ENCODE data around the gene EVA1C.
A peak's percentile ranks its signal among the peaks of the same experiment; 100 is the strongest.
"Not testable (repeated sequence)": the region's sequence is repeated elsewhere in the genome, so short reads cannot be mapped to it uniquely, and the experiment has no call there.

The EVA1C gene, protein sequence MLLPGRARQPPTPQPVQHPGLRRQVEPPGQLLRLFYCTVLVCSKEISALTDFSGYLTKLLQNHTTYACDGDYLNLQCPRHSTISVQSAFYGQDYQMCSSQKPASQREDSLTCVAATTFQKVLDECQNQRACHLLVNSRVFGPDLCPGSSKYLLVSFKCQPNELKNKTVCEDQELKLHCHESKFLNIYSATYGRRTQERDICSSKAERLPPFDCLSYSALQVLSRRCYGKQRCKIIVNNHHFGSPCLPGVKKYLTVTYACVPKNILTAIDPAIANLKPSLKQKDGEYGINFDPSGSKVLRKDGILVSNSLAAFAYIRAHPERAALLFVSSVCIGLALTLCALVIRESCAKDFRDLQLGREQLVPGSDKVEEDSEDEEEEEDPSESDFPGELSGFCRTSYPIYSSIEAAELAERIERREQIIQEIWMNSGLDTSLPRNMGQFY

GRCh38 chr21:32412162-32413014 is at the start of gene EVA1C:
EVA1C (plus strand) TSS chr21:32412706; CDS start chr21:32412854, 148 bp downstream.
- peak; percentile 60 for DNase-seq (ENCODE audit: low spot score)

- no peak for DNase-seq (ENCODE audit: low spot score)
Observed at GRCh38 chr21:32364387-32364786, 48.1 kb upstream of the EVA1C start.

DNA sequence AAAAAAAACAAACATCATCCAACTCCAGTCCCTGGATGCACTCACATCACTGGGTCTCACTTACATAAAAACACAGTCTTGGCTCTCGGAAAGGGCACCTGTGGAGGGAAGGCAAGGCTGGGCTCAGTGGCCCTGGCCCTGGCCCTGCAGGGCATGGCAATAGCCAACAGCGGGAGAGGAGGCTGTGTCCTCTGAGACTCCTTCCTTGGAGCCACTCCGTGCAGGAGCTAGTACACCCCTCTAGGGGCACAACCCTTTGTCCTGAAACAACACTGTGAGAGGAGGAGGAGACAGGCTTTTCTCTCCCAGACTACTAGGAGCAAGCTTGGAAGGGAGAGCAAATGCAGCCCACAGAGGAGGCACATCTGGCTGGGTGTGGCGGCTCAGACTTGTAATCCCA is 47.7 kb upstream of the EVA1C start:
- no peak for DNase-seq (ENCODE audit: low spot score)

DNA sequence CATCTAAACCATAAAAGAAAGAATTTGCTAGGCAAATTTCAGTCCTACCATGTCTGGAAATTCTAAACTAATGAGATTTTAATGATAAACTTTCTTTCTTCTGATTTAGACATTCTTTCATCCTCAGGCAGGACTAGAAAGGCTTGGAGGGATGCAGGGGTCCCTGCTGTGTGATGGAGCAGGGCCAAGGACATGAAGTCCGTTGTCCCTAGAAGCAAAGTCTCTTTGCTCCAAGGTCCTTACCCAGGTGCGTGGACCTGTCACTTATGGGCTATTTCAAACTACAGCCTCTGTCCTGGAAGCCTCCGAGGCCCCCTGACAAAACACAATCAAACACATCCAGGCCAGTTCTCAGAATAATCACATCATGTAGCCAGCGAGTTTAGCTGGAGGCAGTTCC is 46.3 kb upstream of the EVA1C start:
- no peak for DNase-seq (ENCODE audit: low spot score)

DNA sequence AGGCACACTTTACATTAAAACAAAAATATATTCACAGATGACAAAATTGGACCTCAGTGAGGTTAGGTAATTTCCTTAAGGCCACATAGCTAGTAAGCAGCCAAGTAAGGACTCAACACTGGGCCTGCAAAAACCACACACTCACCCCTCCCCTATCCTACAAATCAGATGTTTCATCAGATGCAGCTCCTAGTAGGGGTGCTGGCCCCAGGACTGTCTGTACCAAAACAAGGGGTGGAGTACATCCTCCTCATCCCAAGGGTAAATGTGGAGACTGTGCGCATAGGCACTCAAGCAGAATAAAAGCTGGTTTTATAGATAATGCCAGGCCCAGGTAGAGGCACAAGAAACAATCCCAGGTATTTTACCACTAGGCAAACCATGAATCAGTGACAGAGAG is 45.3 kb upstream of the EVA1C start:
- DNase-seq (ENCODE audit: low spot score) = no peak

DNA sequence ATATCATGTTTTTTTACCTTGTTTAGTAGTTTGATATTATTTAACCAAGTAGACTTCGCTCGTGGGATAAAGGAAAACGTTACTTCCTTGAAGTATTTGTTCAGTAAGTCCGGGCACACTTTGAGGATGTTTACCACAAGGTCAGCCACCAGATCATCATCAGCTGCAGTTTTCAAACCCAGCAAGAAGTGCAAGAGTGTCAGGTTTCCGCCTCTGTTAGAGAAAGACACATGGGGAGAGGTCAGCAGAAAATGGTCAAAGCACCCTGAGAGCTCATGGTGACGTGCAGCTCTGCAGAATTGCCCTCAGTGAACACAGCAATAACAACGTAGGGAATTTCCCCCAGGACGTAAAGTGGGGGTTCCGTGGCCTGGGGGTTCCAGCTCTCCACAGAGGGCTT is 44.1 kb upstream of the EVA1C start:
- DNase-seq (ENCODE audit: low spot score) = no peak

GRCh38 chr21:32368961-32369360 is 43.5 kb upstream of the EVA1C start:
- not testable (repeated sequence) for DNase-seq (ENCODE audit: low spot score)

DNA sequence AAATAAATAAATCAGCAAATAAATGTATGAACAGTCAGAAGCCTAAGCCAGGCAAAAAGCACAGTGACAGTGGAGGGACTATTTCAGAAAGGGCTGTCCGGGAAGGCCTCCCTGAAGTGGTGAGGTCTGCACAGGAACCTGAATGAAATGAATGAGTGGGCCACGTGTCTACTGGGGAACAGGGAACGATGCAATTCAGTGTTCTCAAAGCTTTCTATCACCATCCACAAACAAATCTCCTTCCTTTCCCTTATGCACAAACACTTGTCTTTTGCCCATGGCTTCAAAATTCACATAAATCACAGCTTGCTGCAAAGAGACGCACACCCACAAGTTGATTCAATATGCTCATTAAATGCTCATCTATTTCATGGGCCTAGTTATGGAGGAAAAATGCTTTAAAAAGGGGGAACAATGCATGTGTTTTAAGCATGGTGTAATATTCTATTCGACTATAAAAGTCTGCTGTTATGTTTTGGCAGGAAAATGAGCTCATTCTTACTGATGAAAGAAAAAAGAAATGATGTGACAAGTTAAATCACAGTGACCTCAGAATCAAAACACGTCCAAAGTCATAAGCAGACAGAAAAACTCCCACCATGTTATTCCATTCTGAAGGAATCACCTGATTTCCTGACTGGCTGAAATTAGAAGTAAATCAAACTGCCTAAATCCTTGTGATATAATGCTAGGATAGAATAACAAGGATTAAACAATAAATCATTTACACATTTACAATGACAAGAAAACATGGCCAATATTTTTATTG is 41.3 kb upstream of the EVA1C start:
- DNase-seq (ENCODE audit: low spot score) = no peak

GRCh38 chr21:32371913-32372314 is 40.6 kb upstream of the EVA1C start:
- DNase-seq (ENCODE audit: low spot score) = no peak

DNA sequence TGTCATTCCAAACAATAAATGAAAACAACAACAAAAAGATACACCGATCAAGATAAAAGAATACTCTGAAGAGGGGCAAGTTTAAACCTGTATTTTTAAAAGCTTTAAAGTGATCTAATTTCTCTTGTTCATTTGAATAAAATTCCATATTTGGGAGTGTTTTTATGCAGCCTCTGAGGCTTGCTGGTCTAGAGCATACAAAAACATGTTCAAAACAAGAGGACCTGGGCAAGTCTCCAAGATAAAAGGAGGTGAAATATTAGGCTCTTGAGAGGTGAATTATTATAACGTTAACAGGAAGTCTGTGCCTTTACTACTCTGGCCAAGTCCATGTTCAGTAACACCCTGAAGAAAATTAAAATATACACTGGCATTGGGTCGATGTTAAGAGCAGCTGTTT is 39.8 kb upstream of the EVA1C start:
- no peak for DNase-seq (ENCODE audit: low spot score)

DNA sequence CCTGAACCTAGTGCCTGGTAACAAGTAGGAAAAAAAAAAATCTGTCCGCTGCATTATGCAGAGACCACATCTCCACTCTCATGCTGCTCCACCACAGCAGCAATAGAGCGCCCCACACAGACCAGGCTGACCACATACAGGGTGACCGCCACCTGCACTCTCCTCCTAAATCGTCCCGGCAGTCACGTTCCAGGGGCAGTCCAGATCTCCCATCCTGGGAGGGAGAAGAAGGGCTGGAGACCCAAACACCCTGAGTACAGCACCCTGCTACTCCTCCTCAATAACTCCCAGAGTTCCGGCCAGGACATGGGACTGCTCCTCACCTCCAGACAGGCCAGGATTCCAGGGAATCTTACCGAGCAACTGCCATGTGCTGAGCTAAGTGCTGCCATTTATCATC is 35.0 kb upstream of the EVA1C start:
- DNase-seq (ENCODE audit: low spot score) = no peak

GRCh38 chr21:32377991-32378390 is 34.5 kb upstream of the EVA1C start:
- DNase-seq (ENCODE audit: low spot score) = no peak

DNA sequence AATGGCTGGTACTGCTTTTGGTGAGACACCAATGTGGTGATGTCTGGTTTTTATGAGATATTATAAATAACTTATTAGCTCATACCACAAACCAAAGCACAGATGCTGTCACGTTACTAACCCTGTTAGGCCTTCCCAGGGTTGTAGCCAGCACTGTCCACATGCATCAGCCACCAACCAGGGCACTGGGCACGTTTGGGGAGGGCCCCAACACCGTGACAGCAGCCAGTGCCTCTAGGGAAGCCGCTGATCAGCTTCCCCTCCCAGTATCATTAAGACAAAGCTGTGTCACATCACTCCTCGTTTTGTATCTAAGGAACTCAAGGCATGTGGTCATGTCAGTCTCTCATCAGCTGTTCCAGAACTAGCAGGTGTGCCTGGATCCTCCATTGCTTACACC is 33.5 kb upstream of the EVA1C start:
- DNase-seq (ENCODE audit: low spot score) = no peak

GRCh38 chr21:32380940-32381339 is 31.6 kb upstream of the EVA1C start:
- no peak for DNase-seq (ENCODE audit: low spot score)

DNA sequence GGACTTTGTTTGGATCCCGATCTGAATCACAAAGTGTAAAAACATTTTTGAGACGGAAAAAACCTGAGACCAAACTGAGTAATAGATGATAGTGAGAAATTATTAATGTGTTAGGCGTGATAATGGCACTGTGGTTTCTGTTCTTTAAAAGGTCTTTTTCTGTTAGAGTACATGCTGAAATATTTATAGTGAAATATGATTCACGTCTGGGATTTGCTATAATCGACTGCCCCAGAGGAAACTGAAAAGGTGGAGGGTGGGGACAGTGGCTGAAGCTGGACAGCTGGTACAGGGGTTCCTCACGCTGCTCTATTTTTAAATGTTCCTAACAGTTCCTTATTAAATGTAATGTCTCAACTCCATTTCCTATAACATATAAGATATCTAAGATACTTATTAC is 30.9 kb upstream of the EVA1C start:
- DNase-seq (ENCODE audit: low spot score) = no peak

- DNase-seq (ENCODE audit: low spot score) = no peak
Observed at GRCh38 chr21:32382108-32382644, 30.3 kb upstream of the EVA1C start.

- DNase-seq (ENCODE audit: low spot score) = no peak
Observed at GRCh38 chr21:32383812-32384211, 28.7 kb upstream of the EVA1C start.

GRCh38 chr21:32386195-32386870 is 26.2 kb upstream of the EVA1C start:
- DNase-seq (ENCODE audit: low spot score) = no peak

GRCh38 chr21:32387151-32387550 is 25.4 kb upstream of the EVA1C start:
- DNase-seq (ENCODE audit: low spot score) = no peak

DNA sequence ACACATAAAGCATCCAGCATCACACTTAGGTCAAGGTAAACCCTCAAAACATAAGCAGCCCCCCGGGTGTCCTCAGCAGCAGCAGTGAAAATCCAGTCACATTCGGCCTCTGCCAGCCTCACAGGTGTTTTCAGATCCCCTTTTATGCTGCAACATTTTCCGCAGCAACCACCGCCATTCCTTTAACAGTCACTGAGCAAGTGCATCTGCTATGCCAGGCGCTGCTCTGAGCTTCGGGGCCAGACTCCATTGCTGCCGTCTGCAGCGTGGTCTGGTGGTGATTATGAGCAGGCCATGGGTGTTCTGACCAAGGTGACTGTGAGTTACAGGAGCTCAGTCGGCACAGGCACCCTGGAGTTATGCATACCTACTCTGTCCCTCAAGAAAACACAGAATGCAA is 24.2 kb upstream of the EVA1C start:
- DNase-seq (ENCODE audit: low spot score) = no peak

DNA sequence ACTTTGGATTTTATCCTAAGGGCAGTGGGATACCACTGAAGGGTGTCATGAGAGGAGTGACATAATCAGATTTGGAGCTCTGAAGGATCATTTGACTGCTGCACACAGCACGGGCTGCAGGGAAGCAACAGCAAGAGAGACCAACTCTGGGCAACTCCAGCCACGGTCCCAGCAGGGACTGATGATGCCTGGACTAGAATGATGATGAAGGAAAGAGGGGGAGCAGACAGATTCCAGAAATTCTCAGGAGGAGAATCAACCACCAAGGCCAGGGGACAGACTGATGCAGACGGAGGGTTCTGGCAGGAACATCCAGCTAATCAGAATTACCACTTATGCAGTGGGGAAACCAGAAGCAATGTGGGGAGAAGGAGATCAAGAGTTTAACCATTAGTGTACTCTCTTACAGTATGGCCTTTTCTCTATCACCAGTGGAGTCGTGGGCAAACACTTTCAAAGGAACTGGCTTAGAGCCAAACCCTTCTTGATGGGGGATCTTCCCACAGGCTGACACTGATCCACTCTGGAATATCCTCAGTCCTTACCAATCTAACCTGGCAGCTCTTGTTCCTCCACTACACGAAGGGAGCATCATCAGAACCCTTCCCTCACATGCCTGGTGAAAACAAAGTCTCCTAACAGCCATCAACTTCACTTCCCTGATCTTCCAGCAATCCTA is 23.0 kb upstream of the EVA1C start:
- DNase-seq (ENCODE audit: low spot score) = no peak

All from ecto neural progenitor cell (in vitro differentiated cells).